HAP-1 (cell line): ENCODE results near the gene DHX40.

Experiments
- DNase-seq, 2 experiments: peaks; one replicate each; pipeline ENCODE4 v3.0.0-alpha.2; 2016 to 2020; ENCODE audit warnings: low spot score in 2 of 2
- H3K27me3 ChIP-seq: fragments of 250-450 bp; sonication (Bioruptor Pico); 2 replicates; pipeline ENCODE4 v1.5.1; 2020; ENCODE audit warnings: low read depth, mild to moderate bottlenecking, moderate library complexity
- H3K36me3 ChIP-seq: fragments of 250-450 bp; sonication (Bioruptor Pico); replicated peaks from 2 replicates; pipeline ENCODE4 v1.5.1; 2020; ENCODE audit warnings: mild to moderate bottlenecking
- H3K4me1 ChIP-seq: fragments of 250-450 bp; sonication (Bioruptor Pico); 2 replicates; pipeline ENCODE4 v1.5.1; 2020; ENCODE audit warnings: mild to moderate bottlenecking
- H3K4me3 ChIP-seq: fragments of 250-450 bp; sonication (Bioruptor Pico); 2 replicates; pipeline ENCODE4 v1.5.1; 2020; ENCODE audit warnings: mild to moderate bottlenecking, moderate library complexity
- H3K9me3 ChIP-seq: fragments of 250-450 bp; sonication (Bioruptor Pico); 2 replicates; pipeline ENCODE4 v1.5.1; 2020; ENCODE audit warnings: mild to moderate bottlenecking, moderate library complexity
- in situ Hi-C: fragments of 300-500 bp; cut with MboI; formaldehyde crosslinking; loops from 3 replicates; pipeline ENCODE4 v1.14.3; 2020; ENCODE audit warnings: low sequenced_read_pairs, inconsistent platforms, mixed read lengths

Gene DHX40

DNA sequence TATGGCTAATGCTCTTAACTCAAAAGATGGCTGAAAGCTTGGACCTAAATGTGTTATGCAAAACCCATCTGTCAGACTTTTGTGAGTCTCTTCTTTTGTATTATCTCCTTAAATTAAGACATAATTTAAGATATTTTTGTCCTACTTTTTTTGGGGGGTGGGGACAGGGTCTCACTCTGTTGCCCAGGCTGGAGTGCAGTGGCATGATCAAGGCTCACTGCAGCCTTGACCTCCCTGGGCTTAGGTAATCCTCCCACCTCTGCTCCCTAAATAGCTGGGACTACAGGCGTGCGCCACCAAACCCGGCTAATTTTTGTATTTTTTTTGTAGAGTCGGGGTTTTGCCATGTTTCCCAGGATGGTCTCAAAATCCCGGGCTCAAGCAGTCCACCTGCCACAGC, 61.3 kb downstream of the DHX40 start:
- Histone ChIP-seq H3K4me3 (no peak overlapping the region), H3K36me3 (peaks cover 16% of the 10 kb centered on the region), H3K4me1 (peaks cover 44% of the 10 kb centered on the region), H3K27me3 (no peaks in the 10 kb centered on the region), H3K9me3 (no peaks in the 10 kb centered on the region)
- no peak for DNase-seq
- in situ Hi-C loops, result no loop called here

DNA sequence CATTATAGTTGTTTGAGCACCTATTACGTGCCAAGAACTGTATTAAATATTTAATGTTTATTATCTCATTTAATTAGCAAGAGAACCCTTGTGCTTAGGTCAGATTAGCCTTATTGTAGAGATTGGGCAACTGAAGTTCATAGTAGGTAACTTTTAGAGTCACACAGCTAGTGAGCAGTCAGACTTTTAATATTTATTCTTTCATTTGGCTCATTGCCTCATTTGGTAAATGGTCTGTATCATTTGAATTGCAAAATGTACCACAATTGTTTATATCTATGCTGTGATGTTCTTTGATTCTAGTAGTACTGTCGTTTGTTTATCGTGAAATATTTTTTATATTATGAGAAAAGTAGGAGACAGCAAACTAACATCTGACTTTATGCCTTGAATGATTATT, 61.9 kb downstream of the DHX40 start:
- in situ Hi-C loops, result no loop called here
- no peaks in the 10 kb centered on the region for H3K27me3 ChIP-seq
- H3K4me3 ChIP-seq, result no peak overlapping the region
- no peak for DNase-seq
- peaks cover 16% of the 10 kb centered on the region for H3K36me3 ChIP-seq
- peaks cover 39% of the 10 kb centered on the region for H3K4me1 ChIP-seq
- no peaks in the 10 kb centered on the region for H3K9me3 ChIP-seq

GRCh38 chr17:59627770-59628171, 62.4 kb downstream of the DHX40 start:
- Histone ChIP-seq H3K27me3 (no peaks in the 10 kb centered on the region), H3K4me3 (no peak overlapping the region), H3K4me1 (peaks cover 34% of the 10 kb centered on the region), H3K36me3 (peaks cover 16% of the 10 kb centered on the region), H3K9me3 (no peaks in the 10 kb centered on the region)
- no peak for DNase-seq
- in situ Hi-C loops, result no loop called here

DNA sequence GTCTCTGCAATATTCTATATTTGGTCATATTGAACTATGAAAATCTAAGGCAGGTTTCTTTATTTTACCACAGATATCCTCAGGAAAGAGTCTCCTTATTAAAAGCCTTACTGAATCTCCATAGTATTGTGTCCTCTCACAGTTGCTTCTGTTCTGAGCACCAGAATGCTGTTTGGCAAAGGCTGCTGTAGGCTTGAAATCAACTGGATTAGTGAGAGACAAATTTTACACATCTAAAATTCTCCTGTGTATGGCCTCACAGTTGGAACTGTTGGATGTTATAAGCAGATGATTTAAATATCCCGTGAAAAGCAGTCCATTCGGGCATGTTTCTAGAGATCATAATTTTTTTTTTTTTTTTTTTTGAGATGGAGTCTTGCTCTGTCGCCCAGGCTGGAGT, 63.8 kb downstream of the DHX40 start:
- H3K4me3 ChIP-seq, result no peak overlapping the region
- H3K36me3 ChIP-seq, result peaks cover 13% of the 10 kb centered on the region
- peaks cover 22% of the 10 kb centered on the region for H3K4me1 ChIP-seq
- H3K9me3 ChIP-seq, result no peaks in the 10 kb centered on the region
- DNase-seq, result no peak
- no peaks in the 10 kb centered on the region for H3K27me3 ChIP-seq
- in situ Hi-C loops, result no loop called here

DNA sequence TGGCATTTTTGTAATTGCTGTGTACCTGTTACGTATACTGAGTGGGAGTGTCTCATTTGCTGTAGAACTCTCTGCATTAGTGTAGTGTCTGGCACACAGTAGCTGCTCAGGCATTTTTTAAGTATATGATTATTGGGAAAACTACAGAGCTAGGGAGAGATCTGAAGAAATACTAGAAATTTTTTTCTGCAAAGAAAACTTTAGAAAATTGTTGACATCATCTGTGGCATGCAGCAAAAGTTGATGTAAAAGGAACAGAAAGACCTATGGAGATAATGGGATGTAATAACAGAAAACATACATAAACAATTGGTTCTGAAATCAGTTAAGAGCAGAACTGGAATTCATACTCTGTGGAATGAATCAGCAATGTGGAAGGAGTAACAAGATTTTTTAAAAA, 65.9 kb downstream of the DHX40 start:
- DNase-seq, result no peak
- no peak overlapping the region for H3K4me3 ChIP-seq
- in situ Hi-C loops, result no loop called here
- H3K36me3 ChIP-seq, result peaks cover 16% of the 10 kb centered on the region
- H3K9me3 ChIP-seq, result no peaks in the 10 kb centered on the region
- peaks cover 15% of the 10 kb centered on the region for H3K4me1 ChIP-seq
- no peaks in the 10 kb centered on the region for H3K27me3 ChIP-seq

DNA sequence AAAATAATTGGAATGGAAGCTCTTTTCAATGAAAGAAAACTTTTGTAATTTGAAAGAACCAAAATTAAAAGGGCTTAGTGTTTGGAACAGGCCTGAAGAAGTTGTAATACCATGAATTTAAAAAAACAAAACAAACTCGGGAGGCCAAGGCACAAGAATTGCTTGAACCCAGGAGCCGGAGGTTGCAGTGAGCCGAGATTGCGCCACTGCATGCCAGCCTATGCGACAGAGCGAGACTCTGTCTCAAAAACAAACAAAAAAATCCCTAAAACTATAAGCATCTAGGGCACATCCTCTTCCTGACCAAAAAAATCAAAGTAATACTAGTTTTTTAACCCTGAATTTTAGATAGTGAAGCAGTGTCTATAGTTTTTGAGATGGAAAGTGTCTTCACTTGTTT, 67.0 kb downstream of the DHX40 start:
- Histone ChIP-seq H3K9me3 (no peaks in the 10 kb centered on the region), H3K36me3 (peaks cover 16% of the 10 kb centered on the region), H3K4me1 (peaks cover 12% of the 10 kb centered on the region; the same call in 1 of the 2 replicates), H3K27me3 (no peaks in the 10 kb centered on the region), H3K4me3 (no peak overlapping the region)
- DNase-seq, result no peak
- in situ Hi-C loops, result no loop called here

GRCh38 chr17:59633658-59634359, 68.4 kb downstream of the DHX40 start:
- DNase-seq, result no peak

GRCh38 chr17:59634632-59635541, 69.5 kb downstream of the DHX40 start:
- in situ Hi-C loops, result no loop called here
- peaks cover 7% of the 10 kb centered on the region for H3K36me3 ChIP-seq
- DNase-seq, result no peak
- H3K4me3 ChIP-seq, result no peak overlapping the region
- peaks cover 2% of the 10 kb centered on the region; the same call in 1 of the 2 replicates for H3K4me1 ChIP-seq
- no peaks in the 10 kb centered on the region for H3K9me3 ChIP-seq
- H3K27me3 ChIP-seq, result no peaks in the 10 kb centered on the region

More at GRCh38 chr17:59633658-59634359, 68.4 kb downstream of the DHX40 start:
- Histone ChIP-seq H3K36me3 (peaks cover 10% of the 10 kb centered on the region), H3K27me3 (no peaks in the 10 kb centered on the region), H3K4me1 (peaks cover 5% of the 10 kb centered on the region; the same call in 1 of the 2 replicates), H3K9me3 (no peaks in the 10 kb centered on the region), H3K4me3 (no peak overlapping the region)
- in situ Hi-C loops, result no loop called here

- Histone ChIP-seq H3K4me1 (peaks cover 2% of the 10 kb centered on the region; the same call in 1 of the 2 replicates), H3K4me3 (no peak overlapping the region), H3K9me3 (no peaks in the 10 kb centered on the region), H3K36me3 (peaks cover 3% of the 10 kb centered on the region), H3K27me3 (no peaks in the 10 kb centered on the region)
- DNase-seq, result no peak
- in situ Hi-C loops, result no loop called here
Observed at GRCh38 chr17:59637611-59638310, 72.4 kb downstream of the DHX40 start.

DNA sequence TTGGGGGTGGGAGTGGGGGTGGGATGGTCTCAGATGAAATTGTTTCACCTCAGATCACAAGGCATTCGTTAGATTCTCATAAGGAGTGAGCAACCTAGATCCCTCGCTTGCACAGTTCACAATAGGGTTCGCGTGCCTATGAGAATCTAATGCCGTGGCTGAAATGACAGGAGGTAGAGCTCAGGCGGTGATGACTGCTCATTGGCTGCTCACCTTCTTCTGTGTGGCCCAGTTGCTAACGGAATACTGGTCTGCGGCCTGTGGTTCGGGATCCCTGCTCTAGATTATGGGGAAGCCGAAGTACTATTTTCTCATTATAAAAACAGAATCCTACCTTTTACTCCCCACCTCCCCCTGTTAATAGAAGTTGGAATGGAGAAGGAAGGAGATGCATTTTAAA, 73.1 kb downstream of the DHX40 start:
- Histone ChIP-seq H3K9me3 (no peaks in the 10 kb centered on the region), H3K36me3 (peaks cover 8% of the 10 kb centered on the region), H3K4me3 (no peak overlapping the region), H3K27me3 (no peaks in the 10 kb centered on the region), H3K4me1 (peaks cover under 1% of the 10 kb centered on the region; the same call in 1 of the 2 replicates)
- in situ Hi-C loops, result no loop called here
- no peak for DNase-seq

GRCh38 chr17:59641799-59642484, 76.5 kb downstream of the DHX40 start:
- Histone ChIP-seq H3K9me3 (no peaks in the 10 kb centered on the region), H3K4me3 (no peak overlapping the region), H3K36me3 (peaks cover 34% of the 10 kb centered on the region), H3K4me1 (no peaks in the 10 kb centered on the region; the same call in 1 of the 2 replicates), H3K27me3 (no peaks in the 10 kb centered on the region)
- in situ Hi-C loops, result no loop called here
- DNase-seq, result no peak

GRCh38 chr17:59642565-59642964, 77.2 kb downstream of the DHX40 start:
- Histone ChIP-seq H3K27me3 (no peaks in the 10 kb centered on the region), H3K36me3 (peaks cover 41% of the 10 kb centered on the region), H3K4me3 (no peak overlapping the region), H3K9me3 (no peaks in the 10 kb centered on the region), H3K4me1 (no peaks in the 10 kb centered on the region; the same call in 1 of the 2 replicates)
- in situ Hi-C loops, result no loop called here
- DNase-seq, result no peak
